Calu3 (cell line): Measurements from ENCODE around the gene NUP37. TPM values are rescaled to one million over a fixed set of nuclear protein-coding genes. Genes with fewer than 3 reads are reported as not detected.
A peak's percentile ranks its signal among the peaks of the same experiment; 100 is the strongest.

Source experiments
- BruUV-seq: library from RNA; stranded (reverse); fragments of 400-500 nt; replicated peaks from 2 replicates; lab custom pipeline; 2021; lab: Mats Ljungman, UMichigan
- CTCF ChIA-PET: fragments of 300-600 bp; sonication (Branson Sonifier 250); formaldehyde crosslinking; loops from one replicate; lab custom pipeline; 2022; ENCODE audit warnings: antibody characterized with exemption; lab: Charles Lee
- DNase-seq: peaks from one replicate; pipeline ENCODE4 v3.0.0; 2022
- H3K27ac Mint-ChIP-seq: one replicate; pipeline ENCODE4 v1.8.0; 2022; ENCODE audit warnings: mixed read lengths; ENCODE audit not compliant: unreplicated experiment
- H3K27me3 Mint-ChIP-seq: one replicate; pipeline ENCODE4 v1.8.0; 2022; ENCODE audit warnings: mixed read lengths; ENCODE audit not compliant: unreplicated experiment
- H3K36me3 Mint-ChIP-seq: one replicate; pipeline ENCODE4 v1.8.0; 2022; ENCODE audit warnings: mild to moderate bottlenecking, moderate library complexity, mixed read lengths; ENCODE audit not compliant: insufficient read depth, unreplicated experiment
- H3K4me1 Mint-ChIP-seq: one replicate; pipeline ENCODE4 v1.8.0; 2022; ENCODE audit warnings: mild to moderate bottlenecking, low read depth, mixed read lengths; ENCODE audit not compliant: unreplicated experiment
- H3K4me3 Mint-ChIP-seq: one replicate; pipeline ENCODE4 v1.8.0; 2022; ENCODE audit warnings: mild to moderate bottlenecking, low read depth, moderate library complexity, mixed read lengths; ENCODE audit not compliant: unreplicated experiment
- H3K9me3 Mint-ChIP-seq: one replicate; pipeline ENCODE4 v1.8.0; 2022; ENCODE audit warnings: low read depth, mixed read lengths; ENCODE audit not compliant: unreplicated experiment
- CTCF ChIP-seq: fragments of 200-600 bp; IDR thresholded peaks from one replicate; pipeline ENCODE4 v1.8.0; 2022; ENCODE audit warnings: antibody characterized with exemption; ENCODE audit not compliant: unreplicated experiment
- intact Hi-C: fragments of 100-400 bp; cut with micrococcal nuclease; formaldehyde crosslinking; loops from one replicate; pipeline ENCODE4 v1.10.0; 2022; ENCODE audit not compliant: unreplicated experiment
- total RNA-seq: library from RNA; stranded (reverse); gene quantifications from 2 replicates; pipeline ENCODE4 v1.2.3, GENCODE V29; 2022

Gene NUP37
- total RNA-seq, 1 experiment from 2014 or later: 72.1 TPM

GRCh38 chr12:102120886-102121285 lies 972 bp upstream of the NUP37 start:
- DNase-seq: peak; percentile 30
- Mint-ChIP-seq H3K4me1 (peaks cover 9% of the 10 kb centered on the region), H3K27me3 (no peaks in the 10 kb centered on the region), H3K9me3 (no peaks in the 10 kb centered on the region), H3K4me3 (peak overlapping the region; percentile 87), H3K36me3 (peaks cover 34% of the 10 kb centered on the region), H3K27ac (peak overlapping the region; percentile 71)
- TF ChIP-seq CTCF: no peak
- intact Hi-C loops: no loop called here
- no TSS peak for BruUV-seq
- CTCF ChIA-PET: interaction anchor here (0.5 to 0.9 kb wide), 3 partner anchors 24 to 211 kb away, joined by 3 read pairs; no protein-coding TSS in a partner anchor

- peak overlapping the region; percentile 71 for H3K27ac Mint-ChIP-seq
- peaks cover 9% of the 10 kb centered on the region for H3K4me1 Mint-ChIP-seq
- no peak for DNase-seq
- peak overlapping the region; percentile 87 for H3K4me3 Mint-ChIP-seq
- TF ChIP-seq CTCF: no peak
- no peaks in the 10 kb centered on the region for H3K9me3 Mint-ChIP-seq
- CTCF ChIA-PET: interaction anchor here (0.9 kb wide), 1 partner anchor 24 kb away, joined by 3 read pairs; no protein-coding TSS in a partner anchor
- H3K27me3 Mint-ChIP-seq: no peaks in the 10 kb centered on the region
- intact Hi-C loops: no loop called here
- H3K36me3 Mint-ChIP-seq: peaks cover 34% of the 10 kb centered on the region
- TSS peak; percentile 59 for BruUV-seq
These were observed 605 bp upstream of the NUP37 start for GRCh38 chr12:102120564-102120873.

GRCh38 chr12:102118874-102119273 lies 1.0 kb downstream of the NUP37 start:
- no peaks in the 10 kb centered on the region for H3K9me3 Mint-ChIP-seq
- no TSS peak for BruUV-seq
- peaks cover 34% of the 10 kb centered on the region for H3K36me3 Mint-ChIP-seq
- H3K4me3 Mint-ChIP-seq: peak overlapping the region; percentile 87
- peaks cover 9% of the 10 kb centered on the region for H3K4me1 Mint-ChIP-seq
- H3K27me3 Mint-ChIP-seq: no peaks in the 10 kb centered on the region
- no peak overlapping the region for H3K27ac Mint-ChIP-seq
- CTCF ChIA-PET: no interaction called here
- intact Hi-C loops: no loop called here
- TF ChIP-seq CTCF: no peak
- DNase-seq: no peak

- Mint-ChIP-seq H3K27me3 (no peaks in the 10 kb centered on the region), H3K27ac (no peak overlapping the region), H3K36me3 (peaks cover 37% of the 10 kb centered on the region), H3K4me3 (no peak overlapping the region), H3K4me1 (peaks cover 9% of the 10 kb centered on the region), H3K9me3 (no peaks in the 10 kb centered on the region)
- no peak for DNase-seq
- intact Hi-C loops: no loop called here
- no TSS peak for BruUV-seq
- CTCF ChIA-PET: no interaction called here
- no peak for TF ChIP-seq CTCF
These were observed 3.5 kb downstream of the NUP37 start for GRCh38 chr12:102116392-102116791.
